HG03108 (cell line): Measurements from ENCODE around the gene HK2.

Experiments used
- ATAC-seq: cut with Tn5 transposase; IDR thresholded peaks from one replicate; pipeline ENCODE4 v1.9.1; 2021; ENCODE audit warnings: moderate library complexity; ENCODE audit not compliant: unreplicated experiment

The HK2 gene

GRCh38 chr2:74930811-74931486 lies 97.0 kb downstream of the HK2 start:
- no peak for ATAC-seq

DNA sequence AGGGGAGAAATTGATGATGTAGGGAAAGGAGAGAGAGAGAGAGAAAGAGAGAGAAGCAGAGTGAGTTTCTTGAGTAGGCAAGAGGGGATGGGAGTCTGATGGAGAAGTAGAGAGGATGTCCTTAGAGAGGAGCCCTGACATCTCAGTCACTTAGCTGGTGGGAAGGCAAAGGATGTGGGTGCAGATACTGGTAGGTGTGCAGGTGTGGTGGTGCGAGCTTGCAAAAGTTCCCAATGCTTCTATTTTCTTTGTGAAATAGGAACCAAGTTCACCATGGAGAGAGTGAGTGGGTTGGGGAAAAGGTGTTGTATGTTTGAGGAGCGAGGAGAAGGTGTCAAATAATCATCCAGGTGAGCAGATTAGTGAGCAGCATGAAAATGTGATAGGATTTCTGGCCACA lies 98.0 kb downstream of the HK2 start:
- ATAC-seq: no peak

DNA sequence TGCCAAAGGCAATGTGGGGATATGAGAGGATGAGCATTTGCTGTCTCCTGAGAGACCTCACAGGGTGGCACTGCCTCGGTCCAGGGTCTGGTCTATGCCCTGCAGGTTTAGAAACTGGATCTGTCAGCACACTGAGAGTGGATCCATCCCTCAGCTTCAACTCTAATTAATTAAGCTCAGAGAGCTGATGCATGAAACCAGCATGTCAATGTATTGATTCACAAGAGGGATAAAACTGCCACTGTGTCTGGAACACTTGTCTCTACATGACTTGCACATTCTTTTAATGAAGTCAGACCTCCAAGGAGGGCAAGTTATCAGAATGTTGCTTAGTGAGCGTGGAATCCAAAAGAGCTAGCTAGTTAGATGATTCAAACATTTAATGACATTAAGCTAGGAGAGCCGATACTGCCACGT lies 102.1 kb downstream of the HK2 start:
- ATAC-seq: no peak

DNA sequence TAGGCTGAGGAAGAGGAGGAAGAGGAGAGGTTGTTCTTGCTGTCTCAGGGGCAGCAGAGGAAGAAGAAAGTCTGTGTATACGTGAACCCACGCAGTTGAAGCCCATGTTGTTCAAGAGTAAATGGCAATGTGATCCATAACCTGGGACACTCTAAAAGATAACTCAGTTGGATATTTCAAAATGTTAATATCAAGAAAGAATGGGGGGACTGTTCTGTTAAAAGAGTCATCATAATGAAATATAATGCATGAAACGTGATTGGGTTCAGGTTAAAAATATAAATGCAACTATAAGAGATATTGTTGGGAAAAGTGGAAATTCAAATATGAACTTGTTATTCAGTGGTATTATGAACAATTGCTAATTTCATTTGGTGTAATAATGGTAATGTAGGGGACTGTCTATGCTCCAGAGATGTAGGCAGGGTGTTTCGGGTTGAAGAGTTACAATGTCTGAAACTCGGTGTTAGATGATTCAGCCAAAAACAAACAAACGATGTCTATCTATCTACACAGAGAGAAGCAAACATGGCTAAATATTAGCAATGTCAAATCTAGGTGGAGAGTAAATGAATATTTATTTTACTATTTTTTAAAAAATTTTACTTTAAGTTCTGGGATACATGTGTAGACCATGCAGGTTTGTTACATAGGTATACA lies 103.4 kb downstream of the HK2 start:
- ATAC-seq: no peak

GRCh38 chr2:74938264-74938663 lies 104.3 kb downstream of the HK2 start:
- ATAC-seq: no peak

DNA sequence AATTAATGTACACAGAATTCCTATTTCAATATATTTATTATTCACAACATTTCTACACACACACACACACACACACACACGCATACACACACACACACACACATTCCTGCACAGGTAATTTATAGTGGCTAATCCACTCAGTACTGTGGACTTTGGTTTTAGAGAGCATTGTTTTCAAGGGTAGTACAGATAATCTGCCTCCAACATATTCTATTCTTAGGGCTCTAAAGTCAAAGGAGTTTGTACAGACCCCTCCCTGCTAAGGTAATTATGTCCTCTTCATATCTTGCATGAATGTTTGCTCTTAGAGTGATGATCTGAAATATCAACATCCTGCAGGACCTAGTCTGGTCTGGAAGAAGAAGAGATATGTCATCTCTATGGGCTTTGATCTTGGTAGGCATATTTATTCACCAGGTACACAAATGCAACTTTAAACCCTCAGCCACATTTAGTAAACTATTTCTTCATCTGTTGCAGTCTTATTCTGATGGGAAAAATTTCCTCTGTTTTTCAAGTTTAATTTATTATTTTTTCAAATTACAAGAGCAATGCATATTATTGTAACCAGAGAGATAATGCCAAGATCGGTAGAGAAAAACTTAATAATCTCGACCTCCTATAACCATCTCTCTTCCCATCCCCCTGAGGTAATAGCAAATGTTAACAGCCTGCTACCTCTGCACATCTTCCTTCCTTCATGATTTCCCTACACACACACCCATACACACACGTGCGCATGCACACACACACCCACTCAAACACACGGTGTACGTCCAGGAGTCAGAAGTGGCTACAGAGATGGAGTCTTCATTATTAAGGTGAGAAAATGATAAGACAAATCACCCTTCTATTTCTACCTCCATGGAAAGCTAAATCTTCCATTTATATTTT lies 106.2 kb downstream of the HK2 start:
- ATAC-seq: no peak

GRCh38 chr2:74941284-74941683 lies 107.4 kb downstream of the HK2 start:
- ATAC-seq: no peak

DNA sequence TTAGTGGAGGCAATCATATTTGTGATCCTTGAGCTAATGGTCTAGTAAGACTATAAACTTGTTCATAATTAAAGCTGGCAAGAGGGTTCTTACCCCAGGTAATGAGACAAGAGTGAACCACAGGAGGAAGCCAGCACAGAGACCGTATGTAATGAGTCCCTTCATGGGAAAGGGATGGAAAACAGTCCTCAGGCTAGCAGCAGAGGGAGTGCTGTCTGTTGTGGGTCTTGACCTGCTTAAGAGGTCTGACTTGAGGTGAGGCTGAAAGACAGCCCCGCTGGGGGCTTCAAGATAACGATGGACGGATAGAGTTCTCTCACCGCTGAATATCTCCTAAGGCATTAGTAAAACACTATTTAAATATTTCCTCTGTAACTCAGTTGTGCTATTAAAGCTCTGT lies 108.3 kb downstream of the HK2 start:
- ATAC-seq: no peak
